NOMO-1 treated with DMSO at 0.1 percent for 48 hours (cell line): Measurements from ENCODE around the gene CWC25.

Experiments
- DNase-seq: peaks from one replicate; lab custom pipeline; 2025; ENCODE audit not compliant: unreplicated experiment; lab: John Stamatoyannopoulos, UW

Gene CWC25

GRCh38 chr17:38853292-38854219 lies 28.4 kb upstream of the CWC25 start, which contains the start of gene RPL23:
RPL23 (minus strand) TSS chr17:38853721; CDS start chr17:38853710, 11 bp downstream.
- DNase-seq, result peak; percentile 98

DNA sequence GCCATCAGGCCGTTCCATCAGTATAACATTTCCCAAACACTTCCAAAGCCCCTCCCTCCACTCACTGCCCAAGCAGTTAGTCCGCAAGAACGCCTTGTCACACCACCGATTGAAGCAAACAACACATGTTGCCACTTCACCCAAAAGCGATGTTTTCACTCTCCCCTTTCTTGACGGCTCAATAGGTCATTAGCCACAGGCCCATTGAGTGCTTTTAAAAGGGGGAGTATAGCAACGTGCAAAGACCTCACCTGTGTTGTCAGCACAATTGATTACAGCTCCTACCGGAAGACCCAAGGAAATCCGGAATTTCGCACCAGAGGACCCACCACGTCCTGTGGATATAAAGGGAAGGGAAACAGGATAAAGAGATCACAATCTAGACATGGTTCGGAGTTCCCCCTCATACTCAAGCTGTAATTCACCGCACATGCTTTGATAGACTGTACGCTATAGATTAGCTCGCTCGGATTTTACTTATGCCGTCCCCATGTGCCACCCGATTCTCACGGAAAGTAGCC lies 27.7 kb upstream of the CWC25 start:
- DNase-seq, result no peak

DNA sequence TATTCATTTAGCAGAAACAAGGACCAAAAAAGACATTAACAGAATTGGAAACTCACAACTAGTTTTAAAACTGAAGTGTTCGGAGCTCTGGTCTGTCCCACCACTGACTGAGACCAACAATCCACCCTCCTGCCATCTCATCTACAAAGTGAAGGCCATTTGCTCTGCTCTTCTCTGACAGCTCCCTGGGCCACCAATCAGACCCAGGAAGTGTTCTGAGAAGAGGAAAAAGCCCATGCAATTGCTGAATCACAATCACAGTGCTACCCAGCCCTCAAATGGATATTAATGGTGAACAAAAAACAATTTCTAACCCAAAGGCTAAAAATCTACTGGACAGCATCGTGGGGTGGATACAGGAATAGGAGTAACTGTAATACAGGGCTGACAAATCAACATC lies 26.3 kb upstream of the CWC25 start:
- no peak for DNase-seq

DNA sequence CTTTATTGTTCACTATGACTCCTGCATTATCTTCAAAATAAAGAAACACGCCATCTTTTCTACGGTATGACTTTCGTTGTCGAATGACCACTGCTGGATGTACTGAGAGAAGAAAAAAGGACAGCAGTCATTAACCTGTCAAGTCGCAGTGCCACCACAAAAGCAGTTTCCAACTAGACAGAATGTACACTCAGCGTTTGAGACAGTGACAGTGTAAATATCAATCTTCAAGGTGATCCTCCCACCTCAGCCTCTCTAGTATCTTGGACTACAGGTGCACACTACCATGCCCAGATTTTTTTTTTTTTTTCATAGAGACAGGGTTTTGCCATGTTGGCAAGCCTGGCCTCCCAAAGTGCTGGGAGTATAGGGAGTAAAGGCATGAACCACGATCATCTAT lies 25.3 kb upstream of the CWC25 start:
- no peak for DNase-seq

- DNase-seq, result no peak
These were observed 24.0 kb upstream of the CWC25 start for GRCh38 chr17:38848939-38849605.

DNA sequence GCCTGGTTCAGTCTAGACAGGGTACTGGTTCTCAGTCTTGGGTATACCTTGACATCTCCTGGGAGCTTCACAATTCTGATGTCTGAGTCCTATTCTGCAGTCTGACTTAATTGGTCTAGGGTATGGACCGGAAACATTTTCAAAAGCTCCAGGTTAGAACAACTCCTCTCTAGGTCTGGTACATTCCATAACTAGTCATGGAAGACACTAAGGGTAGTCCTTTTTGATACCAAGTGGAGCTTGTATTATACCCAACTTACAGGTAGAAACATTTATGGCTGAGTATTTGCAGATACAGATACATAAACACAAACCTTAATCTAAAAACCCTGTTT lies 23.4 kb upstream of the CWC25 start:
- no peak for DNase-seq

DNA sequence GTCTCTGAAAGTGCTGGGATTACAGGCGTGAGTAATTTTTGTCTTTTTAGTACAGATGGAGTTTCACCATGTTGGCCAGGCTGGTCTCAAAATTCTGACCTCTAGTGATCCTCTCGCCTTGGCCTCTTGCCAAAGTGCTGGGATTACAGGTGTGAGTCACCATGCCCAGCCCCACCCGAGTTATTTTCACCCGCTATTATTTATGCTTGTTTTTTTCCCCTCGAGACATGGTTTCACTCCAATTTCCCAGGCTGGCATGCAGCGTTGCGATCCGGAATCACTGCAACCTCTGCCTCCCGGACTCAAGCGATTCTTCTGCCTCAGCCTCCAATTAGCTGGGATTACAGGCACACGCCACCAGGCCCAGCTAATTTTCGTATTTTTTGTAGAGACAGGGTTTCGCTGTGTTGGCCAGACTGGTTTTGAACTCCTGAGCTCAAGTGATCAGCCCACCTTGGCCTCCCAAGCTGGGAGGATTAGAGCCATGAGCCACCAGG lies 19.2 kb upstream of the CWC25 start:
- no peak for DNase-seq

- DNase-seq, result no peak
These were observed 684 bp upstream of the CWC25 start for GRCh38 chr17:38825762-38826247.

DNA sequence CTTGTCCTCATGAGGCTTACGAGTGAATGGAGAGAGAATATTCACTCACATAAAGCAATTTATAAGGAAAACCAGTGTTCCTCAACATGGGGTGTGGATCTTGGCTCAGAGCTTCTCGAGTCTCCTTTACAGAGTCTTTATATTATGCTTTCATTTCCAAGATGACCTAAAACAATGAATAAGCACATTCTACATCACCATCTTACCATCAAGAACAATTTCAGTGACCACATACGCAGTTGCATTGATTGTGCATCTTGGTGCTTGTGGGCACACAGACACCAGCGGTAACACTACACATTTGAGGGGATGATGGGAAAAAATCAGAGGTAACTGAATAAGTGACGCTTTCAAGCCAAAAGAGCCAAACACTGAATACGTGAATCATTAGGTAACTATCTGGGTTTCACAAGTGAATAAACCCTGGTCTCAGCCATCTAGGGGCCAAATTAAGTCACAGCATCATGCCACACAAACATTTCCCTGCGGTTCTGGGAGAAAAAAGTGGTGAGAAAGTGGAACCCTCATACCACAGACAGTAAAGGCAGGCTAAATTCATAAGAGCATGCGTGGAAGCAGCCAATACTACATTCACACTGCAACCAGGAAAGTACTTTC lies 9.4 kb downstream of the CWC25 start:
- DNase-seq, result no peak

GRCh38 chr17:38809828-38810227 lies 15.3 kb downstream of the CWC25 start:
- DNase-seq, result no peak

DNA sequence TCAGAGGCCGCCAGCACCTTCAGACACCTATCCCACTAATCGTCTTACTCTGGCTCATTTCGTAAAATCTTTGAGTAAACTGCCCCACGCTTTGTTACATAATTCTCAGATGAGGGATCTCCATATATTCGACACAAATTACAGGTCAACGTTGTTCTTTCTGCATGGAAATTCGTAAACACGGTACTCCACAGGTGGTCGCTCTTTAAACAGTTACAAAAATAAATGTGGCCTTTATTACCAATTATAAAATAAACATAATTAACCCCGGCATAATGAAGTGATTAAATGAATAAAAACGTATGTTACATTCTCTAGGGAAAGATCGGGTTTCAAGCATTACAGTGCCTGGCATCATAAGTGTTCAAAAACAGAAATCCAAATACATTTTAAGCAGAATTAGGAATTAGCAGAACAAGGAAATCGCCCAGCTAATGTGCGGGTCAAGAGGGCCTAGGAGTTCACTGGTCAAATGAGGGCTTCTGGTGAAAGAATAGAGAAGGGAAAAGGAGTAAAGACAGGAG lies 24.8 kb downstream of the CWC25 start:
- no peak for DNase-seq

DNA sequence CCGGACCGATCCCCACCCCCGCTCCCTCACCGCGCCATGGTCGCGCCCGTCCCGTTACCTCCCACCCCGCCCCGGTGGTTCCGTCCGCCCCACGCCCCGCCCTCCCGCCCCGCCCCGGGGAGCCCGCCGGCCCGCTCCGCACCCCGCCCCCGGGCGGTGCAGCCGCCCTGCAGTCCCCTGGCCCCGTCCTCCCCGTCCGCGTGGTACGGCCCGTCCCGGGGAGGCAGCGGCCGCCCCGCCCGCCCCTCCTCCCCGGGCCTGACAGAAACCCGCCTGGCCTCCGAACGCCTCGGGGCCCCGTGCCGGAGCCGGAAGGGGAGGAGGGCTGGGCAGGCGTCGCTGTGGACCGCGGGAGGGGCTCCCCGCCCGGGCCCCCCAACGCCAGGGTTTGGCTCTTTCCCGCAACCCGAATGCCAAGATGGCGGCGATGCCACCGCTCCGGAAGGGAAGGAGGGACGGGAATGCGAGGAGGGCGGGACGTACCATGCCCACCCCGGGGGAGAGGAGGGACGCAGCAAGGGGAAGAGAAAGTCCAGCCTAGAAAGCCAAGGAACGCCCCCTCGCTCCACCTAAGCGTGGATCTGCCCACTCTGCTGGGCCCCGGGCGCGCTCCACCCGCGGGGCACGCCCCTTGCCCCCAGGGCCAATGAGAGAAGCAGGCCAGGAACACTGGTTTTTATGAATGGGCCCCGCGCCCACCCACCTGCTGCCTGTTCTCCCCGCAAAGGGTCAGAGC lies 25.5 kb downstream of the CWC25 start, which contains the start of gene PIP4K2B:
Gene PIP4K2B, minus strand, starts transcription at position 56 of the 736 bp plus-strand sequence. CDS start 132 bp downstream, outside the sequence.
- peak; percentile 97 for DNase-seq

GRCh38 chr17:38798614-38799500 lies 26.3 kb downstream of the CWC25 start:
- peak; percentile 68 for DNase-seq

DNA sequence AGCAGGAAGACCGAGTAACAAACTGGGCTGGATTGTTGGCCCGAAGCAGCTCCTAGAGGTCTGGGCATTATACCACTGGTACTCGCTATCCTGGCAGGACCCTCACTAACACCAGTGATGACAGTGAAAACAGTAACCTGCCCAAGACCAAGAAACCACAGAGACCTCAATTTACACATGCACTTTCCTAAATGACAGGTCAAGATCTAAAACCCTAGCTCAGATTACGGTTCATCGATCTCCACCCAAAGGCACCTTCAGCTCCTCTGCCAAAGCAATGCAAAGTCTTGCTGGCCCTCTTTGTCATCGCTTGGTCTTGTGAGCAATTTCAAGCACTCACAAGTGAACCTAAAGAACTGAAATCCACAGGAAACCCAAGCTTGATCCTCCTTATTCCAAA lies 27.3 kb downstream of the CWC25 start:
- DNase-seq, result no peak

DNA sequence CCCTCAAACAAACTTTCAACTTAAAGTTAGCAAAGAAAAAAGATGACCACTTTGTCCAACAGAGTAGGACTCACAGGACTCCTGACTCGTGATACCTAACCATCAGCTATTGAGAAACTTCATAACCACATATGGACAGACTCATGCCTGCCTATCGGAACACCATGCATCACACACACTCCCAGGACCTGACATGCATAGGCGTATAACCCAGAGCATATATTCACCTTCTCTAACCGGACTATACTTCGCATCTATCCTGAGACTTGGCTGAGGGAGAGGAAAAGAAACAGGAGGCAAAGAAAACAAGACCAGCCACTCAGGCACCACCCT lies 28.0 kb downstream of the CWC25 start:
- no peak for DNase-seq

DNA sequence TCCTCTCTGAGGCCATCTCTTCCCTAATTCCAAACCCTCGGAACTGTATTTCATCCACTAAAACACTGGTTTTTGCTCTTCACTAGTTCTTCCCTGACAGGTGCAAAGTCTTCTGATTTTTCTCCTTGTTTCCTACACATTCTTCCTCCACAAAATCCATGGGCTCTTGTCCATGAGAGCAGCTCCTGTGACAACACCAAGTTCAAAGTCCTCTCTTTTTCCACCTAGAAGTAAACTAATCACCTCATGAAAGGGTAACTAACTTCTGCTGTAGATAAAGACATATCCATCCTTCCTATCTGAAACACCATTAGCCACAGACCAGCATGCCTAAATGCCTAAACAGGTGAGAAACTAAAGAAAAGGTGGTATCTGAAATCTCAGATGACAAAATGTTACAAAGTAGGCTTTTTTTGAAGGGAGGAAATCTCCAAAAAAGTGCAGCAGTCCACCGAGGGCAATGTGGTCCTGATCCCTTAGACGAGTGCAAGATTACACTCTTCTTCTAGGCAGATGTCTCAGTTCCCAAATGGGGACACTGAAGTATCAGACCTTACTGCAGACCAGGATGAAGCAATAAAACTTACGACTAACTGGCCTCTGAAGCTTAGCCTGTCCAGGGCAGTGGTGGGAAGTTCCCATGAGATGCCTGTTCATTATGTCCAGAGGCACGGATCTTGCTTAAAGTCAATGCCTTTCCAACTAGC lies 28.5 kb downstream of the CWC25 start:
- DNase-seq, result no peak

GRCh38 chr17:38794221-38794620 lies 30.9 kb downstream of the CWC25 start:
- DNase-seq, result no peak

GRCh38 chr17:38791162-38791561 lies 34.0 kb downstream of the CWC25 start:
- DNase-seq, result no peak
